ENCODE data around the gene KDM4B. TPM values are rescaled to one million over a fixed set of nuclear protein-coding genes. Genes with fewer than 3 reads are reported as not detected.

KDM4B gene
- total RNA-seq, 1 donor from 2014 or later, result 30.9 TPM

GRCh38 chr19:5124111-5124855 is 155.4 kb downstream of the KDM4B start:
- DNase-seq, result no peak

GRCh38 chr19:5125376-5125775 is 156.5 kb downstream of the KDM4B start:
- no peak for DNase-seq

GRCh38 chr19:5125797-5126497 is 157.0 kb downstream of the KDM4B start:
- DNase-seq, result no peak

- no peak for DNase-seq
Observed at GRCh38 chr19:5126498-5127223, 157.7 kb downstream of the KDM4B start.

GRCh38 chr19:5127717-5128116 is 158.8 kb downstream of the KDM4B start:
- no peak for DNase-seq

- DNase-seq, result no peak
Observed at GRCh38 chr19:5128251-5128935, 159.5 kb downstream of the KDM4B start.

- no peak for DNase-seq
Observed at GRCh38 chr19:5128936-5129389, 160.1 kb downstream of the KDM4B start.

GRCh38 chr19:5129691-5130090 is 160.8 kb downstream of the KDM4B start:
- DNase-seq, result no peak

GRCh38 chr19:5130371-5131030 is 161.6 kb downstream of the KDM4B start:
- DNase-seq, result no peak

- no peak for DNase-seq
Observed at GRCh38 chr19:5131031-5131505, 162.2 kb downstream of the KDM4B start.

- no peak for DNase-seq
Observed at GRCh38 chr19:5131506-5132205, 162.7 kb downstream of the KDM4B start.

GRCh38 chr19:5132206-5132560 is 163.3 kb downstream of the KDM4B start:
- DNase-seq, result no peak

- DNase-seq, result no peak
Observed at GRCh38 chr19:5132698-5133651, 164.1 kb downstream of the KDM4B start.

- no peak for DNase-seq
Observed at GRCh38 chr19:5133986-5134595, 165.2 kb downstream of the KDM4B start.

- DNase-seq, result no peak
Observed at GRCh38 chr19:5134691-5135090, 165.8 kb downstream of the KDM4B start.

- no peak for DNase-seq
Observed at GRCh38 chr19:5136073-5136855, 167.4 kb downstream of the KDM4B start.

- no peak for DNase-seq
Observed at GRCh38 chr19:5137114-5137513, 168.2 kb downstream of the KDM4B start.

- DNase-seq, result no peak
Observed at GRCh38 chr19:5137571-5138124, 168.7 kb downstream of the KDM4B start.
